ENCODE measurements around the gene CAPZA2. TPM values are rescaled to one million over a fixed set of nuclear protein-coding genes. Genes with fewer than 3 reads are reported as not detected.

CAPZA2 gene
- total and polyA plus RNA-seq, 9 of the 15 experiments (the other 6 are each of a cell fraction or from before 2014, with no cell fraction given), result 67.0 to 524 (median 176) TPM

DNA sequence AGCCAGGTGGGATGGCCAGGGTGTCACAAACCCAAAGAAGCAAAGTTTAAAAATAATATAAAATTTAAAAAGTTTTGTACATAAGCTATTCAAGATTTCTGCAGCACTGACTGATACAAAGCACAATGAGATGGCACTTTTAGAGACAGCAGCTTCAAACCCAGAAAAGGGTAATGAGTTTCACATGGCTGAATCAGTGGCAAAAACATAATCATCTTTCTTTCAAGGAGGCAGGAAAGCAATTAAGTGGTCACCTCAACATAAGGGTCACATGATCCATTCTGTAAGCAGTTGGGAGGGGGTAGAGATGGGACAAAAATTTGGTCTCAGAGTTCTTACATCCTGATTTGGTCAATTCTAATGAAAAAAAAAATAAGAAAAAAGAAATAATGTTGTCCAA lies 108.8 kb downstream of the CAPZA2 start (continued):
- TF ChIP-seq SMARCA4 (IDR thresholded peaks at IDR 0.05) (peak; percentile 54; the same call in 1 of the 2 replicates), NFE2 (IDR thresholded peaks at IDR 0.05; ENCODE audit: low read depth) (peak; percentile 95), NFE2L1 (tag; IDR thresholded peaks at IDR 0.05; ENCODE audit: borderline replicate concordance, low read depth) (peak; percentile 68), TFE3 (CRISPR knock-in tag; IDR thresholded peaks at IDR 0.05) (peak; percentile 95), FOXK2 (conservative IDR thresholded peaks at IDR 0.05 in 1 of 2, IDR thresholded peaks at IDR 0.05 in 1 of 2; ENCODE audit: low read depth in 2 of 2) (peak in 1 of 2 experiments; percentile 31; a peak in 1 of 4 replicates), RFX1 (IDR thresholded peaks at IDR 0.05) (0 out of 2 replicates have a peak, but pooled peaks have one; percentile 4), MLLT1 (IDR thresholded peaks at IDR 0.05) (0 out of 4 replicates have a peak, but pooled peaks of 1 of the 2 experiments have one; percentile 18), MNT (conservative IDR thresholded peaks at IDR 0.05) (peak in 1 of 2 experiments; percentile 52; a peak in 2 of 4 replicates), MAFG (tag; conservative IDR thresholded peaks at IDR 0.05) (peak; percentile 94), EP400 (IDR thresholded peaks at IDR 0.05) (0 out of 2 replicates have a peak, but pooled peaks have one; percentile 26), TRIM24 (IDR thresholded peaks at IDR 0.05) (peak in 1 of 2 experiments; percentile 18; a peak in 1 of 4 replicates), FOSL1 (tag; conservative IDR thresholded peaks at IDR 0.05) (0 out of 2 replicates have a peak, but pooled peaks have one; percentile 4)

Small RNA genes within 50 kb of the gene (small RNA-seq; reads per million reads assigned to genes)
- gene RF00019, result not detected
- not detected for gene RF02179
- gene RF02180, result not detected
- gene RF02188, result not detected
- not detected for gene RNA5SP239

Other genes with a start within 250 kb of the CAPZA2 start
- gene MET, start 190.4 kb upstream of the CAPZA2 start, total RNA-seq (2014; rRNA removed), result 0.86 and 1.5 TPM in 2 replicates
- gene MET, start 190.4 kb upstream of the CAPZA2 start, total RNA-seq (2014; rRNA removed; fragmentation: Illumina TruSeq; extraction: Trizol), result 0.70 and 0.84 TPM in 2 replicates
- gene MET, start 190.4 kb upstream of the CAPZA2 start, total RNA-seq (2015; rRNA removed; fragmentation: Illumina TruSeq; extraction: Trizol), result 0.83 and 1.1 TPM in 2 replicates
- gene MET, start 190.4 kb upstream of the CAPZA2 start, total RNA-seq (2021), result 0.65 and 1.2 TPM in 2 replicates
- gene MET, start 190.4 kb upstream of the CAPZA2 start, polyA plus RNA-seq (2011; rRNA removed), result 0.22 and 2.4 TPM in 2 replicates
- gene MET, start 190.4 kb upstream of the CAPZA2 start, polyA plus RNA-seq (2014; fragmentation: Illumina TruSeq; extraction: Trizol), result 1.1 and 1.3 TPM in 2 replicates
- 1 to 10 TPM; 1.3 to 1.5 TPM for gene MET, start 190.4 kb upstream of the CAPZA2 start, polyA plus RNA-seq (2014; fragmentation: Nextera tagmentation; extraction: Ambion mirVana)
- 0.47 and 0.90 TPM in 2 replicates for gene MET, start 190.4 kb upstream of the CAPZA2 start, polyA plus RNA-seq (2014; rRNA removed)
- gene ST7, start 90.9 kb downstream of the CAPZA2 start, total RNA-seq (2014; rRNA removed), result 45.5 and 46.1 TPM in 2 replicates
- 23.9 and 24.9 TPM in 2 replicates for gene ST7, start 90.9 kb downstream of the CAPZA2 start, total RNA-seq (2014; rRNA removed; fragmentation: Illumina TruSeq; extraction: Trizol)
- 36.9 and 37.2 TPM in 2 replicates for gene ST7, start 90.9 kb downstream of the CAPZA2 start, total RNA-seq (2015; rRNA removed; fragmentation: Illumina TruSeq; extraction: Trizol)
- gene ST7, start 90.9 kb downstream of the CAPZA2 start, total RNA-seq (2021), result 31.1 and 34.1 TPM in 2 replicates
- 32.7 and 52.8 TPM in 2 replicates for gene ST7, start 90.9 kb downstream of the CAPZA2 start, polyA plus RNA-seq (2011; rRNA removed)
- gene ST7, start 90.9 kb downstream of the CAPZA2 start, polyA plus RNA-seq (2014; fragmentation: Illumina TruSeq; extraction: Trizol), result 41.7 and 56.3 TPM in 2 replicates
- gene ST7, start 90.9 kb downstream of the CAPZA2 start, polyA plus RNA-seq (2014; fragmentation: Nextera tagmentation; extraction: Ambion mirVana), result 10 to 100 TPM; 30.9 to 47.6 TPM
- 28.4 and 42.3 TPM in 2 replicates for gene ST7, start 90.9 kb downstream of the CAPZA2 start, polyA plus RNA-seq (2014; rRNA removed)

All from K562 (cell line).